KMS-11 (cell line): ENCODE measurements around the gene ENOSF1.

Source experiments
- H2AFZ ChIP-seq: fragments of 200-600 bp; sonication (generic); 2 replicates; pipeline ENCODE4 v1.6.1; 2016; ENCODE audit warnings: antibody characterized with exemption, mixed run types, low read depth
- H3K27ac ChIP-seq: fragments of 200-600 bp; sonication (generic); 2 replicates; pipeline ENCODE4 v1.6.1; 2016; ENCODE audit warnings: mild to moderate bottlenecking, mixed run types
- H3K27me3 ChIP-seq: fragments of 200-600 bp; sonication (generic); 2 replicates; pipeline ENCODE4 v1.6.1; 2017; ENCODE audit warnings: mild to moderate bottlenecking, low read depth, mixed run types, moderate library complexity; ENCODE audit not compliant: insufficient read depth
- H3K36me3 ChIP-seq: fragments of 200-600 bp; sonication (generic); 2 replicates; pipeline ENCODE4 v1.6.1; 2017; ENCODE audit warnings: mild to moderate bottlenecking, mixed run types; ENCODE audit not compliant: insufficient read depth
- H3K4me1 ChIP-seq: fragments of 200-600 bp; sonication (generic); 2 replicates; pipeline ENCODE4 v1.6.1; 2016; ENCODE audit warnings: mild to moderate bottlenecking, low read depth, mixed run types; ENCODE audit not compliant: poor library complexity, severe bottlenecking
- H3K4me2 ChIP-seq: fragments of 200-600 bp; sonication (generic); 2 replicates; pipeline ENCODE4 v1.7.0; 2016; ENCODE audit warnings: mild to moderate bottlenecking, mixed run types
- H3K4me3 ChIP-seq: fragments of 200-600 bp; sonication (generic); IDR thresholded peaks from 2 replicates; pipeline ENCODE4 v1.6.1; 2017; ENCODE audit warnings: low read depth, low read length, mixed read lengths; ENCODE audit not compliant: insufficient read depth
- H3K79me2 ChIP-seq: fragments of 200-600 bp; sonication (generic); 2 replicates; pipeline ENCODE4 v1.6.1; 2016; ENCODE audit warnings: low read depth, mixed run types; ENCODE audit not compliant: insufficient read depth
- H3K9ac ChIP-seq: fragments of 200-600 bp; sonication (generic); 2 replicates; pipeline ENCODE4 v1.6.1; 2016; ENCODE audit warnings: mild to moderate bottlenecking, mixed run types
- H4K20me1 ChIP-seq: fragments of 200-600 bp; sonication (generic); 2 replicates; pipeline ENCODE4 v1.6.1; 2016; ENCODE audit warnings: mild to moderate bottlenecking, mixed run types; ENCODE audit not compliant: insufficient read depth
- CTCF ChIP-seq: fragments of 200-600 bp; sonication (generic); conservative IDR thresholded peaks from 2 replicates; pipeline ENCODE4 v1.6.1; 2017; ENCODE audit warnings: low read depth, mild to moderate bottlenecking, antibody characterized with exemption, low read length, moderate library complexity, mixed read lengths

Gene ENOSF1

GRCh38 chr18:658001-658946, 54.2 kb downstream of the ENOSF1 start:
- Histone ChIP-seq H3K79me2 (peaks cover 47% of the 10 kb centered on the region), H3K27ac (peak overlapping the region; percentile 90), H3K27me3 (no peaks in the 10 kb centered on the region), H4K20me1 (no peaks in the 10 kb centered on the region), H3K4me3 (no peak overlapping the region), H3K9ac (peak overlapping the region; percentile 90), H2AFZ (peak overlapping the region; percentile 38), H3K4me2 (peak overlapping the region; percentile 72), H3K36me3 (peaks cover 8% of the 10 kb centered on the region; the same call in 1 of the 2 replicates), H3K4me1 (peaks cover 21% of the 10 kb centered on the region)
- no peak for TF ChIP-seq CTCF

GRCh38 chr18:657311-658000, 55.0 kb downstream of the ENOSF1 start, which contains the start of gene TYMS:
TYMS (plus strand) TSS chr18:657653; CDS start chr18:657743, 90 bp downstream.
- TF ChIP-seq CTCF, result no peak
- peaks cover 47% of the 10 kb centered on the region for H3K79me2 ChIP-seq
- peak within 1 kb of the TSS; percentile 90 for H3K9ac ChIP-seq
- H3K4me2 ChIP-seq, result peak within 1 kb of the TSS; percentile 72
- H2AFZ ChIP-seq, result peak within 1 kb of the TSS; percentile 60
- peaks cover 8% of the 10 kb centered on the region; the same call in 1 of the 2 replicates for H3K36me3 ChIP-seq
- no peaks in the 10 kb centered on the region for H3K27me3 ChIP-seq
- H3K4me1 ChIP-seq, result peaks cover 26% of the 10 kb centered on the region
- no peak within 1 kb of the TSS for H3K4me3 ChIP-seq
- H4K20me1 ChIP-seq, result no peaks in the 10 kb centered on the region
- H3K27ac ChIP-seq, result peak within 1 kb of the TSS; percentile 90

- no peaks in the 10 kb centered on the region for H3K36me3 ChIP-seq
- H3K4me3 ChIP-seq, result no peak overlapping the region
- H3K4me1 ChIP-seq, result peaks cover 33% of the 10 kb centered on the region
- H3K4me2 ChIP-seq, result no peak overlapping the region; the same call in 1 of the 2 replicates
- H3K27me3 ChIP-seq, result no peaks in the 10 kb centered on the region
- H3K27ac ChIP-seq, result no peak overlapping the region
- no peaks in the 10 kb centered on the region for H4K20me1 ChIP-seq
- TF ChIP-seq CTCF, result no peak
- no peak overlapping the region for H2AFZ ChIP-seq
- H3K9ac ChIP-seq, result no peak overlapping the region
- H3K79me2 ChIP-seq, result peaks cover 28% of the 10 kb centered on the region
Measured at GRCh38 chr18:655445-655844, 57.0 kb downstream of the ENOSF1 start.

GRCh38 chr18:654601-655000, 57.8 kb downstream of the ENOSF1 start:
- H3K36me3 ChIP-seq, result no peaks in the 10 kb centered on the region
- H3K27me3 ChIP-seq, result no peaks in the 10 kb centered on the region
- no peak overlapping the region for H2AFZ ChIP-seq
- no peak overlapping the region for H3K4me3 ChIP-seq
- H3K4me1 ChIP-seq, result peaks cover 40% of the 10 kb centered on the region
- no peak overlapping the region for H3K9ac ChIP-seq
- no peak overlapping the region for H3K27ac ChIP-seq
- no peak overlapping the region for H3K4me2 ChIP-seq
- peaks cover 20% of the 10 kb centered on the region for H3K79me2 ChIP-seq
- no peak for TF ChIP-seq CTCF
- no peaks in the 10 kb centered on the region for H4K20me1 ChIP-seq
